ENCODE results near the gene CHST11. TPM values are rescaled to one million over a fixed set of nuclear protein-coding genes. Genes with fewer than 3 reads are reported as not detected.

Gene CHST11
- total and polyA plus RNA-seq, 4 donors, result 0.57 to 11.1 (median 3.7) TPM

GRCh38 chr12:104729091-104729490, 272.3 kb downstream of the CHST11 start:
- no peak for TF ChIP-seq YY1 (IDR thresholded peaks at IDR 0.05)
- no peak for TF ChIP-seq HNF4A (conservative IDR thresholded peaks at IDR 0.05)
- peak; percentile 84 for TF ChIP-seq NR2F2 (IDR thresholded peaks at IDR 0.05)
- TF ChIP-seq CTCF (IDR thresholded peaks at IDR 0.05; ENCODE audit: low read depth, low read length, missing input control), result no peak
- no peak for TF ChIP-seq ATF3 (IDR thresholded peaks at IDR 0.05)
- TF ChIP-seq GABPA (IDR thresholded peaks at IDR 0.05 in 1 of 2, conservative IDR thresholded peaks at IDR 0.05 in 1 of 2), result no peak
- no peak for TF ChIP-seq REST (IDR thresholded peaks at IDR 0.05)
- no peak for TF ChIP-seq HNF4G (IDR thresholded peaks at IDR 0.05)
- TF ChIP-seq ZBTB33 (IDR thresholded peaks at IDR 0.05), result no peak
- no peak for TF ChIP-seq TAF1 (conservative IDR thresholded peaks at IDR 0.05)
- TF ChIP-seq FOXA2 (IDR thresholded peaks at IDR 0.05), result no peak
- TF ChIP-seq JUND (IDR thresholded peaks at IDR 0.05), result no peak
- no peak for TF ChIP-seq RXRA (IDR thresholded peaks at IDR 0.05)
- TF ChIP-seq RAD21 (IDR thresholded peaks at IDR 0.05), result peak in 1 of 2 donors; percentile 11
- no peaks in the 10 kb centered on the region for H3K36me3 ChIP-seq (ENCODE audit: control insufficient read depth in 4 of 4, insufficient read depth in 3 of 4, low read depth in 1 of 4, low read length in 3 of 4)
- no peak overlapping the region for H3K4me3 ChIP-seq (ENCODE audit: low read depth in 1 of 3, low read length in 3 of 3)
- H3K9ac ChIP-seq (ENCODE audit: low read depth in 1 of 2, low read length in 2 of 2), result no peak overlapping the region
- peaks cover 0 to 1% (median 0%) of the 10 kb centered on the region in 4 donors for H3K4me1 ChIP-seq (ENCODE audit: control insufficient read depth in 4 of 4, insufficient read depth in 4 of 4, low read length in 3 of 4)
- 27% methylated on average over 1 of the region's 1 CpG for WGBS
- no peak overlapping the region for H3K27ac ChIP-seq (ENCODE audit: low read depth in 1 of 2, low read length in 2 of 2)
- no peaks in the 10 kb centered on the region for H3K27me3 ChIP-seq (ENCODE audit: control insufficient read depth in 4 of 4, insufficient read depth in 4 of 4, low read length in 3 of 4)
- DNase-seq (ENCODE audit: low spot score), result no peak
- H3K9me3 ChIP-seq (ENCODE audit: control insufficient read depth in 4 of 4, low read length in 3 of 4), result no peaks in the 10 kb centered on the region

- 80% methylated on average over 19 of the region's 19 CpGs for WGBS
- Histone ChIP-seq H3K4me3 (ENCODE audit: low read depth in 1 of 3, low read length in 3 of 3) (no peak overlapping the region), H3K9ac (ENCODE audit: low read depth in 1 of 2, low read length in 2 of 2) (no peak overlapping the region), H3K36me3 (ENCODE audit: control insufficient read depth in 4 of 4, insufficient read depth in 3 of 4, low read depth in 1 of 4, low read length in 3 of 4) (no peaks in the 10 kb centered on the region), H3K27ac (ENCODE audit: low read depth in 1 of 2, low read length in 2 of 2) (no peak overlapping the region), H3K27me3 (ENCODE audit: control insufficient read depth in 4 of 4, insufficient read depth in 4 of 4, low read length in 3 of 4) (no peaks in the 10 kb centered on the region), H3K4me1 (ENCODE audit: control insufficient read depth in 4 of 4, insufficient read depth in 4 of 4, low read length in 3 of 4) (peaks cover 0 to 1% (median 0%) of the 10 kb centered on the region in 4 donors), H3K9me3 (ENCODE audit: control insufficient read depth in 4 of 4, low read length in 3 of 4) (no peaks in the 10 kb centered on the region)
- no peak for DNase-seq (ENCODE audit: low spot score)
- no peak for TF ChIP-seq FOXA1 (IDR thresholded peaks at IDR 0.05)
- no peak for TF ChIP-seq JUND (IDR thresholded peaks at IDR 0.05)
- TF ChIP-seq SP1 (IDR thresholded peaks at IDR 0.05), result no peak
- TF ChIP-seq RXRA (IDR thresholded peaks at IDR 0.05), result no peak
- no peak for TF ChIP-seq ZBTB33 (IDR thresholded peaks at IDR 0.05)
- no peak for TF ChIP-seq ATF3 (IDR thresholded peaks at IDR 0.05)
- no peak for TF ChIP-seq MAX (IDR thresholded peaks at IDR 0.05)
- TF ChIP-seq RAD21 (IDR thresholded peaks at IDR 0.05), result no peak
- no peak for TF ChIP-seq HNF4G (IDR thresholded peaks at IDR 0.05)
- TF ChIP-seq GABPA (IDR thresholded peaks at IDR 0.05 in 1 of 2, conservative IDR thresholded peaks at IDR 0.05 in 1 of 2), result no peak
- no peak for TF ChIP-seq EGR1 (IDR thresholded peaks at IDR 0.05; ENCODE audit: low read depth in 2 of 2)
- TF ChIP-seq TAF1 (conservative IDR thresholded peaks at IDR 0.05), result no peak
- TF ChIP-seq FOXA2 (IDR thresholded peaks at IDR 0.05), result no peak
- TF ChIP-seq YY1 (IDR thresholded peaks at IDR 0.05), result no peak
- no peak for TF ChIP-seq NR2F2 (IDR thresholded peaks at IDR 0.05)
These were observed 273.1 kb downstream of the CHST11 start for GRCh38 chr12:104729610-104730446.

All from liver (tissue), 9 donors.